WERI-Rb-1 (cell line): ENCODE results near the gene DNAJC4.

ENCODE experiments used
- DNase-seq: peaks from one replicate; pipeline ENCODE4 v3.0.0-alpha.2; 2020
- H3K27ac ChIP-seq: fragments of 250-450 bp; sonication (Bioruptor Pico); 2 replicates; pipeline ENCODE4 v1.5.1; 2020; ENCODE audit warnings: mild to moderate bottlenecking, moderate library complexity
- H3K27me3 ChIP-seq: fragments of 250-450 bp; sonication (Bioruptor Pico); 2 replicates; pipeline ENCODE4 v1.5.1; 2021; ENCODE audit warnings: mild to moderate bottlenecking, low read depth, moderate library complexity; ENCODE audit not compliant: insufficient read depth, severe bottlenecking
- H3K36me3 ChIP-seq: fragments of 250-450 bp; sonication (Bioruptor Pico); 2 replicates; pipeline ENCODE4 v1.5.1; 2020; ENCODE audit warnings: mild to moderate bottlenecking, moderate library complexity
- H3K4me3 ChIP-seq: 2 replicates; pipeline ENCODE4 v1.5.1; 2011; ENCODE audit warnings: low read depth, mild to moderate bottlenecking, control low read depth, low read length
- H3K9me3 ChIP-seq: fragments of 250-450 bp; sonication (Bioruptor Pico); 2 replicates; pipeline ENCODE4 v1.5.1; 2021; ENCODE audit warnings: mild to moderate bottlenecking, moderate library complexity; ENCODE audit not compliant: severe bottlenecking
- TF ChIP-seq, protein P1 (sequence below): IDR thresholded peaks from 2 replicates; pipeline ENCODE4 v1.5.1; 2011; ENCODE audit warnings: low read depth, mild to moderate bottlenecking, control low read depth, inconsistent platforms, low read length

Gene DNAJC4

DNA sequence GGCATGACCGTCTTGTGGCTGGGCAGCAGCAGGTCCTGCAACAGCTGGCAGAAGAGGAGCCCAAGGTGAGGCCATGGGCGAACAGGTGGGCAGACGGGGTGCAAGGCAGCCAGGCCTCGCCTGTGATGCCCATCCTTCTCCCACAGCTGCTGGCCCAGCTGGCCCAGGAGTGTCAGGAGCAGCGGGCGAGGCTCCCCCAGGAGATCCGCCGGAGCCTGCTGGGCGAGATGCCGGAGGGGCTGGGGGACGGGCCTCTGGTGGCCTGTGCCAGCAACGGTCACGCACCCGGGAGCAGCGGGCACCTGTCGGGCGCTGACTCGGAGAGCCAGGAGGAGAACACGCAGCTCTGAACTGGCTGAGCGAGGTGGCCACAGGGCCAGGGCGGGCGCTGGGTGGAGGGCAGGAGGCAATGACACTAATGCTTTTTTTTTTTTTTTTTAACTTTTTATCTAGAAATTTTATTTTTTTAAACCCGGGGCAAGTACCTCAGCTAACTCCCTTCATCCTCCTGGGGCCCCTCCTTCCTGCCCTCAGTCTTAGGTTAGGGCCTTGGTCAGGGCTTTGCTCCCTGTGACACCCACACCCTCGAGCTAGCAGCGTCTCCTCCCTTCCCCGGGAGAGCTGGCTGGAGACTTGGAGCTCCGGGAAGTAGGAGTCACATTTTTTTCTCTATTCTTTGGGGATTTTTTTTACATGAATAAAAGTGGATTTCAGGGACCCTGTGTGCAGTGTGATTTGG lies 37.0 kb downstream of the DNAJC4 start:
- TF ChIP-seq, protein P1, sequence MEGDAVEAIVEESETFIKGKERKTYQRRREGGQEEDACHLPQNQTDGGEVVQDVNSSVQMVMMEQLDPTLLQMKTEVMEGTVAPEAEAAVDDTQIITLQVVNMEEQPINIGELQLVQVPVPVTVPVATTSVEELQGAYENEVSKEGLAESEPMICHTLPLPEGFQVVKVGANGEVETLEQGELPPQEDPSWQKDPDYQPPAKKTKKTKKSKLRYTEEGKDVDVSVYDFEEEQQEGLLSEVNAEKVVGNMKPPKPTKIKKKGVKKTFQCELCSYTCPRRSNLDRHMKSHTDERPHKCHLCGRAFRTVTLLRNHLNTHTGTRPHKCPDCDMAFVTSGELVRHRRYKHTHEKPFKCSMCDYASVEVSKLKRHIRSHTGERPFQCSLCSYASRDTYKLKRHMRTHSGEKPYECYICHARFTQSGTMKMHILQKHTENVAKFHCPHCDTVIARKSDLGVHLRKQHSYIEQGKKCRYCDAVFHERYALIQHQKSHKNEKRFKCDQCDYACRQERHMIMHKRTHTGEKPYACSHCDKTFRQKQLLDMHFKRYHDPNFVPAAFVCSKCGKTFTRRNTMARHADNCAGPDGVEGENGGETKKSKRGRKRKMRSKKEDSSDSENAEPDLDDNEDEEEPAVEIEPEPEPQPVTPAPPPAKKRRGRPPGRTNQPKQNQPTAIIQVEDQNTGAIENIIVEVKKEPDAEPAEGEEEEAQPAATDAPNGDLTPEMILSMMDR, result no peak
- DNase-seq, result no peak
- Histone ChIP-seq H3K27me3 (no peaks in the 10 kb centered on the region), H3K27ac (peak overlapping the region; percentile 72; the same call in 1 of the 2 replicates), H3K9me3 (no peaks in the 10 kb centered on the region), H3K4me3 (no peak overlapping the region), H3K36me3 (peaks cover 44% of the 10 kb centered on the region)

DNA sequence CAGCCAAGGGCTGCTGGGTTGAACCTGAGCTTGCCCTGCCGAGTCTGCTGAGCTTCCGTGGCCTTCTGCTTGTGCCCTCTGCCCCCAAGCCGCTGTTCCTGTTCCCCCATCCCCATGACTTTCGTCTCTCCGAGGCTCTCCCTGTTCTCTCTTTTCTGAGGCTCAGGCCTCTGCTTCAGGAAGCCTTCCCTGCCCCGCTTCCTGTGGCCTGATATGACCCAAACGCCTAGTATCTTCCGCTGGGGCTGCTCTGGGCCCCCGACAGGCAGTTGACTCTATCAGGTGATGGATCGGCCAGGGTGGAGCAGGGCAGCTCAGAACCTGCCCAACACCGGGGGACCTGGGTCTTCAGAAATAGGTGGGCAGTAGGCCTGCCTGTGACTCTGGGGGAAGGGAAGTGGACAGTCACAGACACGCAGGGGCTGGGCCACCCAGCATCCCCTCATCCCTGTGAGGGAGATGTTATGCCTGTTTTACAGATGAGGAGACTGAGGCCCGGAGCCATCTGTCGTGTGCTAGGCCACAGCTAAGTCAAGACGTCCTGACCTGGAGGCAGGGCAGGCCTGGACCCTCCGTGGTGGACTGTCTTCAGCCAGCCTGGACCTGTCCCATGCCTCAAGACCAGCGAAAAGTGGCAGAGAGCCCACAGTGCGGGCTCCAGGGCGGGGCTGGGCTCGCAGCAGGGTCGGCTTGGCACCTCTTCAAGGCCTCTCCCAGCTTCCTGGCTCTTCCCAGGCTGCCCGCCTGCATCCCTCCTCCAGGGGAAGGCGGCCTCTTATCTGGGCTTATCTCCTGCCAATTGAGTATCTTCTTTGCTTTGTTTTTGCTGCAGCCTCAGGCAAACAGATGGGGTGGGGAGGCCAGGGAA lies 37.9 kb downstream of the DNAJC4 start:
- DNase-seq, result peak; percentile 62
- Histone ChIP-seq H3K27me3 (no peaks in the 10 kb centered on the region), H3K27ac (peak overlapping the region; percentile 72), H3K9me3 (no peaks in the 10 kb centered on the region), H3K4me3 (peak overlapping the region; percentile 82), H3K36me3 (peaks cover 39% of the 10 kb centered on the region)
- TF ChIP-seq, protein P1, result no peak

DNA sequence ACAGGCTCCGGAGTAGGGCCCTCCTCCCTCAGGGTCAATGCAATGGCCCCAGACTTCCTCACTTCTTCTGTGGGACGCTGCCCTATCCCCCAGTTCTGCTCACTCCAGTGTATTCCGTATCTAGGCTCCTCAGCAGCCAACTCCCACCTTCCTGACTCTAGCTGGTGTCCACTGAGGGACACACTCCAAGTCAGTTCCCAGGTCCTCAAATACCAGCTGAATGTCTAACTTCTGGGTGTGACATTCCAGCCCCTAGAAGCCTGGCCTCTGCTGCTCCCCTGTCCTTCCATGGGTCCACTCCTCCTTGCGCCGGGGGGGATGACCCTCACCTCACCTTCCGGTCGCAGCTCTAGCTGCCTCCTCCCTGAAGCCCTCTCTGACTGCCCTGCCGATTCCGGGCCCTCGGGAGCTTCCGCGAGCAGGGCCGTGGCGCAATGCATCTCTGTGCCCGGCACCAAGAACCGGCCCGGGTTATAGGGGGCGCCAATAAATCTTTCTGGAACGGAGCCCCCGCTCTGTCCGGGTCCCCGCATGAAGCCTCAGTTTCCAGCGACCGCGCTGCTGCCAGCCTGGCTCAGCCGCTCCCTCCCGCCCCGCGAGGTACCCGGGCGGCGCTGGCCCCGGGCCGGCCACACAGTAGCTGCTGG lies 38.7 kb downstream of the DNAJC4 start:
- Histone ChIP-seq H3K4me3 (peak overlapping the region; percentile 82), H3K9me3 (no peaks in the 10 kb centered on the region), H3K27me3 (no peaks in the 10 kb centered on the region), H3K27ac (peak overlapping the region; percentile 72), H3K36me3 (peaks cover 33% of the 10 kb centered on the region)
- TF ChIP-seq, protein P1, result no peak
- peak; percentile 55 for DNase-seq

DNA sequence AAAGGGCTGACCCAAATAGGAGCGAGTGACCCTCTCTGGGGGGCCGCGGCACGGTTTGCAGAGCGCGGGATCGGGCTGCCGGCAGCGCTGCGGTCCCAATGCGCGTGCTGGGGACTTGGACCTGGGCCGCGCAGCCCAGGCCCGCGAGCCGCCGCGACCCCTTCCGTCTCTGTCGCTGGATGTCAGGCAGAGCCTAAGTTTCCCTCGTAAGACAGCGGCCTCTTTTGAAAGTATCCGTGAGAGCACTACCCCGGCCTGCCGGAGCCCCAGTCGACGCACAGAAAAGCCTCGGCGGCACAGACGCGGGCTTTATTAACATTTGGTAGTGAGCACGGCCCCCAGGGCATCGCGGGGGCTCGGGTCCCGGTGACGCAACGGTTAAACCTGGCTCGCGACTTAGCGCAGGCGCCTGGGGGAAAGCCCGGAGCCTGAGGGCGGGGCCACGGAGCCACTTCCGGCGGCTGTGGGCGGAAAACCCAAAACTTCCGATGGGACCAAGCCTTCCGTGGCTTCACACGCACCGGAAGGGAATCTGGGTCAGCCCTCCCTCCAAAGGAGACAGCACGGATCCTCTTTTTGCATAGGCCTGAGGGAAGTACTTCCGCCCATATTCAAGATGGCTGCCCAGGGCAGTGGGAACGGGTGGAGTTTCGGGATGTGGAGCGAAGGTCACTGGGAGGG lies 39.3 kb downstream of the DNAJC4 start:
- no peaks in the 10 kb centered on the region for H3K27me3 ChIP-seq
- TF ChIP-seq, protein P1, result no peak; the same call in 1 of the 2 replicates
- H3K36me3 ChIP-seq, result peaks cover 26% of the 10 kb centered on the region
- no peaks in the 10 kb centered on the region for H3K9me3 ChIP-seq
- H3K4me3 ChIP-seq, result peak overlapping the region; percentile 82
- DNase-seq, result peak; percentile 98
- peak overlapping the region; percentile 79 for H3K27ac ChIP-seq

DNA sequence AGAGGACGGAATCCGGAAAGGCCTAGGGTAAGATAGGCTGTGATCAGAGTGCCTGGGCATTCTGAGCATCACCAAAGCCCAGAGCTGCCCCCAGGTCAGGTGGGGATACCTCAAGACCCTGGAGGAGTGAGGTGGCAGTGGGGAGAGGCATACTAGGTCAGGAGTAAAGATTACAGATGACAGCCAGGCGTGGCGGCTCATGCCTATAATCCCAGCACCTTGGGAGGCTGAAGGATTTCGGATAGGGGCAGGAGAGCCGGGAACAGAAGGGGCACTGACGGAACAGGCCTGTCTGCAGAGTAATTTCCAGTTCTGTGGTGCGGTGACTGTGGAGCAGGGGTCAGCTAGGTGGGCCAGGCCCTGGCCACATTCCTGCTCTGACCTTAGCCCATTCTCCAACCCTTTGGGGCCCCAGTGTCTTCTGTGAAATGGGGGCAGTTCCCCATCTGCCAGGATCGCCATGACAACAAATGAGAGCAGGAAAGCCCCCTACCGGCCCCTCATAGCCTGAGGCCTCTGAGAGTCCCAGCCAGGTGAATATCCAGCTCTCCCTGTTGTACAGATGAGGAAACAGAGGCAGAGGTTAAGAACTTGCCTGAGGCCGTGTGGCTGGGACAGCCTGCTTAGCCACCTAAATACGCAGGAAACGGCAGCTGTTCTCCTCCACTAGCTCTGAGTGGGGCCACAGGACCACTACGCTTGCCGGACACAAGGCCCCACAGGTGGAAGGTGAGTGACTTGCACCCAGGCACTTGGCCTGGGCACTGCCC lies 44.9 kb downstream of the DNAJC4 start:
- Histone ChIP-seq H3K27me3 (no peaks in the 10 kb centered on the region), H3K4me3 (no peak overlapping the region), H3K36me3 (peaks cover 29% of the 10 kb centered on the region), H3K9me3 (no peaks in the 10 kb centered on the region), H3K27ac (peak overlapping the region; percentile 30)
- TF ChIP-seq, protein P1, result no peak
- peak; percentile 72 for DNase-seq
